GM20000 (cell line): Measurements from ENCODE around the gene IMPACT.

Source experiments
- DNase-seq: peaks from one replicate; pipeline ENCODE4 v3.0.0; 2012; ENCODE audit warnings: low spot score
- TF ChIP-seq, protein P1 (sequence below): IDR thresholded peaks from 2 replicates; pipeline ENCODE4 v1.5.1; 2012; ENCODE audit warnings: mild to moderate bottlenecking, control low read depth; ENCODE audit errors: extremely low read depth, missing control alignments

IMPACT gene, protein sequence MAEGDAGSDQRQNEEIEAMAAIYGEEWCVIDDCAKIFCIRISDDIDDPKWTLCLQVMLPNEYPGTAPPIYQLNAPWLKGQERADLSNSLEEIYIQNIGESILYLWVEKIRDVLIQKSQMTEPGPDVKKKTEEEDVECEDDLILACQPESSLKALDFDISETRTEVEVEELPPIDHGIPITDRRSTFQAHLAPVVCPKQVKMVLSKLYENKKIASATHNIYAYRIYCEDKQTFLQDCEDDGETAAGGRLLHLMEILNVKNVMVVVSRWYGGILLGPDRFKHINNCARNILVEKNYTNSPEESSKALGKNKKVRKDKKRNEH

DNA sequence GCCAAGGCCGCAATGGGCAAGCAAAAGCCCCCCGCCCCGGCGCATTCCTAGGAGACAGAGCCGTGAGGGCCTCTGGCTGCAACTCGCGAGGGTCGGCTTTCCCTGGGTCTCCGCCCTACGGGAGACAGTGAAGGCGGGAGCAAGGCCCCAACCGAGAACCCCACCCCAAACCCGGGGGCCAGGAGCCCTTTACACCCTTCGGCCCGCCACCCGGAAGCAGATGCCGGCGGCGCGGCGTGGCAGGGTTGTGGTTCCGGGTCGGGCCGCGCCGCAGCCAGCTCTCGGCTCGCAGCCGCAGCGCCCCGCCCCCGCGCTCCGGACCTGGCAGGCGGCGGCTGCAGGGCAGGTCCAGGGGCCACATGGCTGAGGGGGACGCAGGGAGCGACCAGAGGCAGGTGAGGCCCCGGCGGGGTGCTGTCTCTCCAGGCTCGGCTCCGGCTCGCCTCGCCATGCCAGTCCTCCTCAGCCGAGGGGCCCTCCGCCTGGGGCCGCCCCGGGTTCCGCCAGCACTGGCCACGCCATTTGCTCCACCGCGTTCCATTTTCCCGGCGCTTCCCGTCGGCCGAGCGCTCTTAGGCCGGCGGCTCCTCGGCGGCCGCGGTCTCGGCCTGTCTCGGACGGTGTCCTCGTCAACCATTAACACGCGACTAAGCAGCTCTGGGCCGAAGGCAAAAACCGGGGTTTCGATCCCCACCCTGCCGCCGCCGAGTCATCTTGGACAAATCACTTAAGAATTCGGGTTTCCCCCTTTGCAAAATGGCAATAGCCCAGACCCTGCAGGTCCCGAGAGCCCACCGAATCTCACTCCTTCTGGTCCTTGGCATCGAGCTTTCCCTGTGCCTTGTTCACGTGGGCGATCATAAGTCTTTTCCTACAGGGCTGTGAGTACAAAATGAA is at the start of gene IMPACT:
Gene IMPACT (plus strand): TSS at position 273 of the 897 bp plus-strand sequence. CDS start 87 bp downstream, at position 360.
- TF ChIP-seq, protein P1, sequence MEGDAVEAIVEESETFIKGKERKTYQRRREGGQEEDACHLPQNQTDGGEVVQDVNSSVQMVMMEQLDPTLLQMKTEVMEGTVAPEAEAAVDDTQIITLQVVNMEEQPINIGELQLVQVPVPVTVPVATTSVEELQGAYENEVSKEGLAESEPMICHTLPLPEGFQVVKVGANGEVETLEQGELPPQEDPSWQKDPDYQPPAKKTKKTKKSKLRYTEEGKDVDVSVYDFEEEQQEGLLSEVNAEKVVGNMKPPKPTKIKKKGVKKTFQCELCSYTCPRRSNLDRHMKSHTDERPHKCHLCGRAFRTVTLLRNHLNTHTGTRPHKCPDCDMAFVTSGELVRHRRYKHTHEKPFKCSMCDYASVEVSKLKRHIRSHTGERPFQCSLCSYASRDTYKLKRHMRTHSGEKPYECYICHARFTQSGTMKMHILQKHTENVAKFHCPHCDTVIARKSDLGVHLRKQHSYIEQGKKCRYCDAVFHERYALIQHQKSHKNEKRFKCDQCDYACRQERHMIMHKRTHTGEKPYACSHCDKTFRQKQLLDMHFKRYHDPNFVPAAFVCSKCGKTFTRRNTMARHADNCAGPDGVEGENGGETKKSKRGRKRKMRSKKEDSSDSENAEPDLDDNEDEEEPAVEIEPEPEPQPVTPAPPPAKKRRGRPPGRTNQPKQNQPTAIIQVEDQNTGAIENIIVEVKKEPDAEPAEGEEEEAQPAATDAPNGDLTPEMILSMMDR, result no peak
- DNase-seq, result peak; percentile 83

DNA sequence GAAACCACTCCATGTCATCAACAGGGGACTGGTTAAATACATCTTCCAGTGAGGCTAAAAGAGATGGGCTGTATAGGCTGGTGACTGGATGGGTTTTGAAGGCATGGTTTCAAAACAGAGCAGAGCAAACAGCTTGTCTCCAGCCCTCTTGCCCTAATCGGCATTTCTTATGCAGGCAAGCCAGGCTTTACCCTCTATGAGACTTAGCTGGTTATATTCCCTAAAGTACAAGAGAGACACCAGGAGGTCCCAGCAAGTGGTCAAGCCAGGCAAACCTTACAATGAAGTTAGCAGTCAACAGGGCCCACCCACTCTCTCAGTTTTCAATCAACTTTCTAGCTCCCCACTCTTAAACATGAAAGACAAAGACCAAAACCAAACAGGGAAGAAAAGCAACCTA is 47.9 kb upstream of the IMPACT start:
- no peak for DNase-seq
- TF ChIP-seq, protein P1, result no peak

DNA sequence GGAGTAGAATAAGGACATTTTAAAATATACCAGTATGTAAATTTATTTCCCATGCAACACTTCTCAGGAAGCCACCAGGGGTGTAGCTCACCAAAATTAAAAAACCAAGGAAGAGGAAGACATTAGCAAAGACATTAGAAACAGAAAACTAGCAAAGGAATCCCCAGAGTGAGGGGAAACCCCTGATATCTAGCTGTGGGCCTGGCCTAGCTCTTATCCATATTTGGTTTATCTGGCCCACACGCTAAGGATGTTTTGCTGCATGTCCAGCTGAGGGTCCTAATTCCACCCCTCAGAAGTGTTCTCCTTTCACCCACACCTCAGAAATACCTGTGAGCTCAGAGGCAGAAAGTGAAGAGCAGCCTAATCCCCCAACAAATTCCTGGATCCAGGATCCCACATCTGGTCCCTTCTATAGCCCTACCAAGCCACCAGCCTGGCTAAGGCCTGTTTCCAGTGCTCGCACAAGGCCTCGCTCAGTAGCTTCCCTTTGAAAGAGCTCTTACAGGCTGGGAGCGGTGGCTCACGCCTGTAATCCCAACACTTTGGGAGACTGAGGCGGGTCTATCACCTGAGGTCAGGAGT is 46.2 kb upstream of the IMPACT start:
- TF ChIP-seq, protein P1, result no peak
- no peak for DNase-seq

DNA sequence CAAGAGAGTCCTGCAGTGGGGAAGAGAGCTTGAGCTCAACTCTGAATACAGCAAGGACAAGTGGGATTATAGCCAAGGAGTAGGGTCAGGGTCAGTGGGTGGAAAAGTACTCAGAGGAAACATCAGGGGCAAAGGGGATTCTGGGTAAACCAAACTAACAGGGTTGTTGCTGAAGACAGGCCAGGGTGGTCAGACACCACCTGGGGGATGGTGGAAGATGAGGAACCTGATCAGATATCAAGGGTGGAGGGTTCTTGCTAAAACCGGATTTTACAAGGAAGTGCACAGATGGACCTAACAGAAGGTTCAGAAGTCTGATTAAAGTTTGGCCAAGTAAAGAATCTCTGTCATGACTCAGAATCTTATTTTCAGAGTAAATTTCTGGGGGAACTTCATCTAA is 45.3 kb upstream of the IMPACT start:
- DNase-seq, result no peak
- TF ChIP-seq, protein P1, result no peak

DNA sequence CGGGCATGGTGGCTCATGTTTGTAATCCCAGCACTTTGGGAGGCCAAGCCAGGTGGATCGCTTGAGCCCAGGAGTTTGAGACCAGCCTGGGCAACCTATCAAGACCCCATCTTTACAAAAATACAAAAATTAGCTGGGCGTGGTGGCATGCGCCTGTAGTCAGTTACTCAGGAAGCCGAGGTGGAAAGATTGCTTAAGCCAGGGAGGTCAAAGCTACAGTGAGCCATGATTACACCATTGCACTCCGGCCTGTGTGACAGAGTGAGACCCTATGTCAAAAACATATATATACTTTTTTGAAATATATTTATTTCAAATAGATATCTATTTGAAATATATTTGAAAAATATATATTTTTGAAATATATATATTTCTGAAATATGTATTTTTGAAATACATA is 39.8 kb upstream of the IMPACT start:
- no peak for DNase-seq
- TF ChIP-seq, protein P1, result no peak

DNA sequence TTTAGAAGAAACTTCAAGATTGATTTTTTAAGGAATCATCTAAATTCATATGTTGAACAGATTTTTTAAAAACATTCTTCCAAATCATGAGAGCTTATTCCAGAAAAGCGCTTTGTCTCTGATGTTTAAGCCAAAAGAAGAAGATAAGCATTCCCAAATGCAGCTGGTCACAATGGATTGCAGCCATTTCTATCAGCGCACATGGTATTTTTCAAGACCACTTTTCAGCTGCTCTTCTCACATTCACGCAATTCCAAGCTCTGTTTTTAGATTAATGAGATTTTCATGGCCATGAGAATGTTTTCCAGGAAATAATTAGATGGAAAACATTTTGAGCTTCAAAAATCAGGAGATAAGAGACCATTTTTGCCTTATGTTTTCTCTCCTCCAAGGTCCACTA is 37.5 kb upstream of the IMPACT start:
- TF ChIP-seq, protein P1, result no peak

More for the DNA sequence above, 37.5 kb upstream of the IMPACT start:
- no peak for DNase-seq
